Caki2 (cell line): Measurements from ENCODE around the gene MARCHF10. TPM values are rescaled to one million over a fixed set of nuclear protein-coding genes. Genes with fewer than 3 reads are reported as not detected.

Source experiments
- DNase-seq: peaks from one replicate; pipeline ENCODE4 v3.0.0-alpha.2; 2015; ENCODE audit warnings: low read depth
- in situ Hi-C: cut with HindIII; loops from 2 replicates; pipeline ENCODE4 v1.10.0; 2016; ENCODE audit warnings: low sequenced_read_pairs, low pct_unique_long_range_greater_than_20kb, mixed read lengths
- total RNA-seq: library from RNA; depleted of rRNA; stranded (reverse); fragments of >200 nt; shearing (Covaris generic); gene quantifications from 2 replicates; pipeline ENCODE4 v1.2.3, GENCODE V29; 2014; ENCODE audit warnings: low replicate concordance; rRNA removed

Gene MARCHF10
- total RNA-seq, 1 experiment from 2014 or later: not detected

- in situ Hi-C loops: no loop called here
- DNase-seq: no peak
These were observed 145.3 kb downstream of the MARCHF10 start for GRCh38 chr17:62662855-62663254.

GRCh38 chr17:62661337-62661736 lies 146.8 kb downstream of the MARCHF10 start:
- in situ Hi-C loops: no loop called here

DNA sequence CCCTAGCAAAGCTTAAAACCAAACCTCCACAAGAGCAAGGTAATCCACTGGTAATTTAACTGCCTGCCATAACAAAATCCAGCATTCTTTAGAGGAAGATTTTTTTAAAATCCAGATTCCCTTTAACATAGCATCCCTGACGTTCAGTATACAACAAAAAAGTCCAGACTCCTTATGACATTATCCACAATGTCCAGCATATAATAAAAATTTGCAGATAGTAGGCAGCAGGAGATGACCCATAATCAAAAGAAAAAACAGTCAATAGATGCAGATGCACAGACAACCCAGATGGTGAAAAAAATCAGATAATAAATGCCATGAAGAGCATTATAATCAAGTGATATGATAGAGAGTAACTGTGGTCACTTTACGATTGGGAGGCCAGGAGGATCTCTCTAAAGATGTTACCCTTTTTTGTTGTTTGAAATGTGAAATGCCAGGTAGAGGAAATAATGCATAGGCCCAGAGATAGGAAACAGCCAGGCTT lies 147.4 kb downstream of the MARCHF10 start:
- in situ Hi-C loops: no loop called here
- no peak for DNase-seq

More at GRCh38 chr17:62661337-62661736, 146.8 kb downstream of the MARCHF10 start:
- no peak for DNase-seq

- DNase-seq: no peak
- in situ Hi-C loops: no loop called here
These were observed 149.8 kb downstream of the MARCHF10 start for GRCh38 chr17:62658136-62658920.

GRCh38 chr17:62657690-62658089 lies 150.4 kb downstream of the MARCHF10 start:
- in situ Hi-C loops: no loop called here
- no peak for DNase-seq

DNA sequence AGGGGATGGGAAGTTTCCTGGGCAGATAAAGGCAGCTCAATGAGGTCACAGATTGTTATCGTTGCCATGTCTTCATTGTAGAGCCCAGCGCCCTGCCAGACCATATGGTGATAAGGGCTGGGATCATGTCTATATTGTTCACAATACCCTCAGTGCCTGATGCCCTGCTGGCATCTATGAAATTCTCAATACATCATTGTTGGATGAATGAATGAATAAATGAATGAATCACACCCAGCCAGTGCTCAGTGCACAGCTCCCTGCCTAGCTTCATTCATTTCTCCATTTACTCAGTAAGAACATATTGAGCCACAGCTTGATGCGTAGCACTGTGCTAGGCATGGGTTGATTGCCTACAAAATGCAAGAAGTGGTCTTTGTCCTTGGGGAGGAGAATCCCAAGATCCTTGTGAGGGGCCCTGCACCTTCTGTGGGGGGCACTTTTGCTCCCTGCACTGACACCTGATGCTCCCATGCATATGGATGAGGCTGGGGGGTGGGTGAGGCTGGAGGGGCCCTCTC lies 150.9 kb downstream of the MARCHF10 start:
- DNase-seq: no peak
- in situ Hi-C loops: no loop called here

DNA sequence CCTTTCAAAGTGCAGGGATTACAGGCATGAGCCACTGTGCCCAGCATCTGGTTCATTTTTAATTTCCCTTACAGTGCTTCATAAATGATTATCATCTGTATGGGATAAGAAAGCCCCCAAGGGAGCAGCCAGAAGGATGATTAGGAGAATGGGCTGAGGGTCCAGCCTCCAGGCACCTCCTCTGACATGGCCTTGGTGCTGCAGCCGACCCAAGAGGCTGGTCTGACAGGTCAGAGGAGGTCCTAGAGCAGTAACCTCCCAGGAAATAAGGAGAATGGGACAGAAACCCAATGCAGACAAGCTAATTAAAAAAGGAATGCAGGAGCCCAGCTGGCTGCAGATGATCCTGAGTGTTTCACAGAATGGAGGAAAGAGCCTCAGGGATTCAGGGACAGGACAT lies 151.7 kb downstream of the MARCHF10 start:
- in situ Hi-C loops: no loop called here
- DNase-seq: no peak

DNA sequence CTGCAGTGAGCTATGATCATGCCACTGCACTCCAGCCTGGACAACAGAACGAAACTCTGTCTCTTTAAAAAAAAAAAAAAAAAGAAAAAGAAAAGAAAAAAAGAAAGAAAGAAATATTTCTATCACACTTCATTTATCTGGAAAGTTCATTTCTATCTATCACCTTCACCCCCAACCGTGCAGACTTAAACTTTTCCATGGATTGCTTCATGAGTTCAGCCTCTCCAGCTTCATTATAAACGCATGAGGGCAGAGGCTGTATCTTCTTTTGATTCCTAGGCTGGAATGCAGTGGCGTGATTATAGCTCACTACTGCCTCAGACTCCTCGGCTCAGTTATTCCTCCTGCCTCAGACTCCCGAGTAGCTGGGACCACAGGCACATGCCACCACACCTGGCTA lies 152.5 kb downstream of the MARCHF10 start:
- no peak for DNase-seq

GRCh38 chr17:62653826-62654761 lies 154.0 kb downstream of the MARCHF10 start:
- in situ Hi-C loops: no loop called here
- DNase-seq: peak; percentile 33

More for the DNA sequence above, 152.5 kb downstream of the MARCHF10 start:
- in situ Hi-C loops: no loop called here

DNA sequence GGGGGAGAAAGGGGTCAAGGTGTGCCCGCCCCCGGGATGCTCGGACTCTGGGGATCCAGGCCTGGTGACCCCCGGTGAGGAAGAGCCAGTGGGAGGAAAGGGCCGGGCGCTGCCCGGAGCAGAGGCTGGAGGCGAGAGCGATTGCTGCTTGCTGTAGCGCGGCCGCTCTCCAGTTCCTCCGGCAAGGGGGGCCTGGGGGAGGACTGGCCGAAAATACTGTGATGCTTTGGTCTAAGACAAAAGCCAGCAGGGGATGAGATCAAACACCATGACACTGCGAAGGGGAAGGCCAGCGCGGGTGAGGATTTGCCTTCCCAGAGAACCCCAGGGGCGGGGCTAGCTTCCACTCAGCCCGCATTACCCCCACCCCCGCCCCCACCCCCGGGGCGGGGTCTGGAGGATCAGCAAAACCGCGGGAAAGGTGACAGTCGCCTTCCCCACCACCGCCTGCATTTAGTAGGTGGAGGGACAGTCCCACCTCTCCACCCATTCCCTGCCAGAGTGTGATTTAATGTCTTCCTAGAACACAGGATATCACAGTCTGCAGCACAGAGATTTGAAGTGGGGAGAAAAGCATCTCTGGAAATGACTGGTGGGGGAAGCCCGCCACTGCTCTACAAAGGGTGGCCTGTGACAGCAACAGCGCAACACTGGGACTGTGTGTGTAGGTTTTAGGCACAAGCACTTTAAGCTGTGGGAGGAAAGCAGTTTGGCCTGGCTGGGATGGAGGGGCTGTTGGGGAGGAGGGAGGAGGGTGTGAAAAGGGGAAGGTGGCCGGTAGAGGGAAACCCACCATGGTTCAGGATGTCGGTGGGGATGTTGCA lies 154.9 kb downstream of the MARCHF10 start:
- peak; percentile 89 for DNase-seq
- in situ Hi-C loops: no loop called here

GRCh38 chr17:62652251-62653001 lies 155.7 kb downstream of the MARCHF10 start:
- in situ Hi-C loops: no loop called here
- peak; percentile 82 for DNase-seq

Other genes starting within 250 kb of the MARCHF10 start
- 215 TPM in 2 replicates for gene MRC2, start 180.6 kb downstream of the MARCHF10 start, total RNA-seq
- gene TANC2, start 157.9 kb upstream of the MARCHF10 start, total RNA-seq: 4.8 and 5.1 TPM in 2 replicates